Body of pancreas (tissue), 4 donors: ENCODE data around the gene IL1A.

ENCODE experiments used
- POLR2A ChIP-seq, 3 donors: fragments of 450-650 bp; IDR thresholded peaks; one replicate each; pipeline ENCODE4 v1.6.1; 2016; ENCODE audit warnings: antibody characterized with exemption in 3 of 3, mild to moderate bottlenecking in 2 of 3
- TF ChIP-seq, protein P1 (sequence below), 7 experiments: fragments of 450-650 bp in 4 of 7; fragments of 200-600 bp in 3 of 7; sonication (generic) in 3 of 7; IDR thresholded peaks; one replicate each; pipeline ENCODE4 v1.5.1; 2016 to 2019; ENCODE audit warnings: antibody characterized with exemption in 7 of 7

DNA sequence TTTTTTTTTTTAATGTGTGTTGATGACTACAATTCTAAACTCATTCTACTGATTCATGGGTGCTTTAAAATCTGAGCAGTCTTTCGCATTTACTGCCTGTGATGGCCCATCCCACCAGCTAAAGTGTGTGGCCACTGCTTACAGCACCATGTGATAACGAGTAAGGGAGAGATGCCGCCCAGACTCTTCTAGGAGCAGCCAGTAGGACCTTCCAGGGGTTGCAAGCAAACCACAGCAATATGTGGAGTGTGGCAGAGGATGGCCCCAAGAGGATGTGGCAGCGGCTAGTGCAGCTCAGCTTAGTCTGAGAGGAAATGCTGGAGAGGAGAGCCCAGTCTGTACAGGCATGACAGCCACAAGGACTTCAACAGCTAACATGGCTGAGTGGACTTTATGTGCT is 37.4 kb upstream of the IL1A start:
- TF ChIP-seq POLR2A (IDR thresholded peaks at IDR 0.05) = no peak
- TF ChIP-seq, protein P1, sequence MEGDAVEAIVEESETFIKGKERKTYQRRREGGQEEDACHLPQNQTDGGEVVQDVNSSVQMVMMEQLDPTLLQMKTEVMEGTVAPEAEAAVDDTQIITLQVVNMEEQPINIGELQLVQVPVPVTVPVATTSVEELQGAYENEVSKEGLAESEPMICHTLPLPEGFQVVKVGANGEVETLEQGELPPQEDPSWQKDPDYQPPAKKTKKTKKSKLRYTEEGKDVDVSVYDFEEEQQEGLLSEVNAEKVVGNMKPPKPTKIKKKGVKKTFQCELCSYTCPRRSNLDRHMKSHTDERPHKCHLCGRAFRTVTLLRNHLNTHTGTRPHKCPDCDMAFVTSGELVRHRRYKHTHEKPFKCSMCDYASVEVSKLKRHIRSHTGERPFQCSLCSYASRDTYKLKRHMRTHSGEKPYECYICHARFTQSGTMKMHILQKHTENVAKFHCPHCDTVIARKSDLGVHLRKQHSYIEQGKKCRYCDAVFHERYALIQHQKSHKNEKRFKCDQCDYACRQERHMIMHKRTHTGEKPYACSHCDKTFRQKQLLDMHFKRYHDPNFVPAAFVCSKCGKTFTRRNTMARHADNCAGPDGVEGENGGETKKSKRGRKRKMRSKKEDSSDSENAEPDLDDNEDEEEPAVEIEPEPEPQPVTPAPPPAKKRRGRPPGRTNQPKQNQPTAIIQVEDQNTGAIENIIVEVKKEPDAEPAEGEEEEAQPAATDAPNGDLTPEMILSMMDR (IDR thresholded peaks at IDR 0.05) = no peak
